NK-92 treated with Interleukin-12 subunit alpha and Interleukin-12 subunit beta, amount 100 ng/mL, for 24 hours (cell line): Measurements from ENCODE around the gene TRAPPC12.

Experiments
- DNase-seq: peaks from one replicate; lab custom pipeline; 2025; lab: John Stamatoyannopoulos, UW

Gene TRAPPC12

GRCh38 chr2:3468296-3468988 is 88.9 kb downstream of the TRAPPC12 start:
- DNase-seq: no peak

GRCh38 chr2:3469486-3469885 is 90.0 kb downstream of the TRAPPC12 start:
- DNase-seq: no peak

GRCh38 chr2:3470166-3470651 is 90.7 kb downstream of the TRAPPC12 start:
- DNase-seq: no peak

- no peak for DNase-seq
Observed at GRCh38 chr2:3470856-3471737, 91.6 kb downstream of the TRAPPC12 start.

GRCh38 chr2:3472296-3472695 is 92.8 kb downstream of the TRAPPC12 start:
- DNase-seq: no peak

GRCh38 chr2:3472966-3473365 is 93.5 kb downstream of the TRAPPC12 start:
- DNase-seq: no peak

GRCh38 chr2:3475771-3476170 is 96.3 kb downstream of the TRAPPC12 start:
- no peak for DNase-seq

- no peak for DNase-seq
Observed at GRCh38 chr2:3476321-3476984, 97.0 kb downstream of the TRAPPC12 start.

GRCh38 chr2:3476985-3477327 is 97.5 kb downstream of the TRAPPC12 start:
- no peak for DNase-seq

- no peak for DNase-seq
Observed at GRCh38 chr2:3478846-3479385, 99.4 kb downstream of the TRAPPC12 start.

GRCh38 chr2:3479430-3480320 is 100.2 kb downstream of the TRAPPC12 start:
- no peak for DNase-seq

- DNase-seq: no peak
Observed at GRCh38 chr2:3480352-3481010, 101.0 kb downstream of the TRAPPC12 start.

GRCh38 chr2:3481011-3481400 is 101.5 kb downstream of the TRAPPC12 start:
- DNase-seq: no peak

- DNase-seq: no peak
Observed at GRCh38 chr2:3481736-3482362, 102.4 kb downstream of the TRAPPC12 start.

GRCh38 chr2:3482363-3482821 is 102.9 kb downstream of the TRAPPC12 start:
- no peak for DNase-seq

GRCh38 chr2:3483227-3483985 is 103.9 kb downstream of the TRAPPC12 start:
- DNase-seq: no peak

GRCh38 chr2:3483986-3484960 is 104.8 kb downstream of the TRAPPC12 start:
- no peak for DNase-seq

GRCh38 chr2:3485166-3485565 is 105.7 kb downstream of the TRAPPC12 start:
- DNase-seq: no peak
